ENCODE measurements around the gene CHST8.

- TF ChIP-seq CTCF (conservative IDR thresholded peaks at IDR 0.05 in 1 of 2, IDR thresholded peaks at IDR 0.05 in 1 of 2; ENCODE audit: extremely low read depth in 1 of 2, insufficient read depth in 1 of 2, low read depth in 1 of 2, low read length in 2 of 2) = no peak
- TF ChIP-seq EZH2 (IDR thresholded peaks at IDR 0.05; ENCODE audit: borderline replicate concordance, low read length) = no peak
These were observed 12.8 kb downstream of the CHST8 start for GRCh38 chr19:33634361-33635091.

Data from mammary epithelial cell (primary cell).